ENCODE measurements around the gene AGTRAP.

AGTRAP gene

DNA sequence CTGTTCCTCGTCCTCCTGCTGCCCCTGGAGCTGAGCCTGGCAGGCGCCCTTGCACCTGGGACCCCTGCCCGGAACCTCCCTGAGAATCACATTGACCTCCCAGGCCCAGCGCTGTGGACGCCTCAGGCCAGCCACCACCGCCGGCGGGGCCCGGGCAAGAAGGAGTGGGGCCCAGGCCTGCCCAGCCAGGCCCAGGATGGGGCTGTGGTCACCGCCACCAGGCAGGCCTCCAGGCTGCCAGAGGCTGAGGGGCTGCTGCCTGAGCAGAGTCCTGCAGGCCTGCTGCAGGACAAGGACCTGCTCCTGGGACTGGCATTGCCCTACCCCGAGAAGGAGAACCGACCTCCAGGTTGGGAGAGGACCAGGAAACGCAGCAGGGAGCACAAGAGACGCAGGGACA lies 29.6 kb upstream of the AGTRAP start:
- DNase-seq (ENCODE audit: low read depth in 2 of 2) = no peak

DNA sequence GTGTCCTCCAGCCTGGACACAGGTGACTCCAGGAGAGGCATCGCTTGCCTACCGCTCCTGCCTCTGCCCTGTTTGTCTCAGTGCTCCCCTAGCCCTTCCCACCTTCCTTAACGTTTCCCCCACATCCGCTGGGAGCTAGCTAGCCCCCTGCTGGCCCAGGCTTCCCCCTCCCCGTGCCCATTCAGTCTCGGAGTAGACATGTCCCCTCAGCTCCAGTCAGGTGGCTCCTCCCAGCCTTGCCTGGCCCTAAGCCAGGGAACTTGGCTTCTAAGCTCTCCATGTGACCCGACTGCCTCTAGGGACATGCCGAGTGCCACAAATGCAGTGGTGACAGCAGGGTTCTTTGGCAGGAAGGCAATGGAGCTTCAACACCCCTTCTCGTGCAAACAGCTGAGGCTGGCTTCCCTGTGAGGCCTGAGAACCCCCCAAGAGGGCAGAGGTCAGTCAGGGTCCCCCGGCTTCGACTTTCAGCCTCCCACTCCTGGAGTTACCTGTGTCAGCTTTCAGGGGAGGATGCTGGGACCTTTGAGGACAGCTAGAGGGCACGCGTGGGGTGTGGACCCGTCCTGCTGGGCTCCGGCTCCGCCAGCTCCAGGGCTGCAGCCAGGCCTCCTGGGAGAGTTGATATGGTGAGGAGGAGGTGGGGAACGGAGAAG lies 28.2 kb upstream of the AGTRAP start:
- no peak for DNase-seq (ENCODE audit: low read depth in 2 of 2)

DNA sequence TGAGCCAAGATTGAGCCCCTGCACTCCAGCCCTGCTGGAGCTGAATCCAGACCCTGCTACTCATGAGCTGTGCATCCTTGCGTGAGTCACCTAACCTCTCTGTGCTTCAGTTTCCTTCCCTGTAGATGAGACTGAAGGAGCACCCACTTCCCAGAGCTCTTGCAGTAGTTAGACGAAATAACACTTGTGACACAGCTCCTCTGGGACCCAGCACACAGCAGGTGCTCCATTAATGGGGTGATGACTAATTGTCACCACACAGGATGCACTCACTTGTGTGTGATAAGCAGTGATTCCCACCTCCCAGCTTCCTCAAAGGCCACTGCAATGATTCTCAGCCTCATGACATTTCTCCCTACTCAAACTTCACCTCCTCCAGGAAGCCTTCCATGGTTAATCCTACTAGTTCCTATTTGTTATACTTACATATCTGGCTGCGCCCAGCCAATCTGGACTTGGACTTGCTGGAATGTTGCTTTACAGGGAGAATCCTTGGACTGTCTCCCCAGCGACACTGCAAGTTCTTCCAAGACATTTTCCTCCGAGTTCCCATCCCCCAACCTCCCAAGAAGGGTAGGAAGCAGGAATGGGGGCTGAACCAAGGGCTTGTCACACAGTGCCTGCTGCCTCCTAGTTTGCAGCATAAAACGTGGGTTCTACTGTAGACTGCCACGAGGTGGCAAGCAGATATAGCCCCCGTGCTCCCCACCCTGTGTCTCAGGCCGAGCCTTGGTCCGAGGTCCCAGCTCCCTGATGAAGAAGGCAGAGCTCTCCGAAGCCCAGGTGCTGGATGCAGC lies 27.2 kb upstream of the AGTRAP start:
- no peak for DNase-seq (ENCODE audit: low read depth in 2 of 2)

DNA sequence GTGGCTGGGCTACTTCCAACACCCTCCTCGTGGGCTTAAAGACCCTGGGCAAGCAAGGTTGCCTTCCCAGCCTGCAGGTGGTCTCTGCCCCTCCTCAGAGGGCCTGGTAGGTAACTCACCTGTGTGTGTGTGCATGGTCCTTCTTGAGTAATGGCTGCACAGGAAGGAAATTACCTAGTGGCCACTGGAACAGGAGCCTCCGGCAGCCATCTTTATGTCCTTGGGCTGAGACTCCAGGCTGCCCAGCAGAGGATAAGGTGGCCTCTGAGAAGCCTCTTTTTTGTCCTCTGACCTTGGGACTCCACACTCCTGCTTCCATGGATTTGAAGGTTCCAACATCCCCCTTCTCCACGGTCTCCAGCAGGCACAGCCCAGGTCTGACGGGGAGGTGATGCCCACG lies 24.4 kb upstream of the AGTRAP start:
- DNase-seq (ENCODE audit: low read depth in 2 of 2) = no peak

DNA sequence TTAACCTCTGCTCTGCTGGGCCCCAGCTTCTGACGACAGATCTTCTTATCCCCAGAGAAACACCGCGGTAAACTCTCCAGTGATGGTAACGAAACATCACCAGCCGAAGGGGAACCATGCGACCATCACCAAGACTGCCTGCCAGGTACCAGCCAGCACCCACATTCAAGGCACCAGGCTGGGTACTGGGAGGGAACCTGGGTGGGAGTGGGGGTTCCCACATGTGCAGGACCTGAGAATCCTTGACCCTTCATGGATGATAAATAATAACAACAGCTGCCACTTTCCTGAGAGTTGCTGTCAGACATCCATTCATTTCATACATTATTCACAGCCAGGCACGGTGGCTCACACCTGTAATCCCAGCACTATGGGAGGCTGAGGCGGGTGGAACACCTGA lies 23.7 kb upstream of the AGTRAP start:
- DNase-seq (ENCODE audit: low read depth in 2 of 2) = no peak

DNA sequence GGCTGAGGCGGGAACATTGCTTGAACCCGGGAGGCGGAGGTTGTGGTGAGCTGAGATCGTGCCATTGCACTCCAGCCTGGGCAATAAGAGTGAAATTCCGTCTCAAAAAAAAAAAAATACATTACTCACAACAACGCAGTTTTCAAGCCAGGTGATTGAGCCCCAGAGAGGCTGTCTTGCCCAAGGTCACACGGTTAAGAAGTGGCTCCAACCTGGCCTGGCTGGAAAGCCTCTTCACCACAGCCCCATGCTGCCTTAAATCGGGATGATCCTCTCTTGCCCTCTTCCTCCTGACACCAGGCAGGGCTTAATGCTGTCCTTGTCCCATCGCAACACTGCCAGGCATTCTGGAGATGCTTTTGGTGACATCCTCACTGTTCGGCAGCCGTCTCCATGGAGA lies 22.8 kb upstream of the AGTRAP start:
- DNase-seq (ENCODE audit: low read depth in 2 of 2) = no peak

DNA sequence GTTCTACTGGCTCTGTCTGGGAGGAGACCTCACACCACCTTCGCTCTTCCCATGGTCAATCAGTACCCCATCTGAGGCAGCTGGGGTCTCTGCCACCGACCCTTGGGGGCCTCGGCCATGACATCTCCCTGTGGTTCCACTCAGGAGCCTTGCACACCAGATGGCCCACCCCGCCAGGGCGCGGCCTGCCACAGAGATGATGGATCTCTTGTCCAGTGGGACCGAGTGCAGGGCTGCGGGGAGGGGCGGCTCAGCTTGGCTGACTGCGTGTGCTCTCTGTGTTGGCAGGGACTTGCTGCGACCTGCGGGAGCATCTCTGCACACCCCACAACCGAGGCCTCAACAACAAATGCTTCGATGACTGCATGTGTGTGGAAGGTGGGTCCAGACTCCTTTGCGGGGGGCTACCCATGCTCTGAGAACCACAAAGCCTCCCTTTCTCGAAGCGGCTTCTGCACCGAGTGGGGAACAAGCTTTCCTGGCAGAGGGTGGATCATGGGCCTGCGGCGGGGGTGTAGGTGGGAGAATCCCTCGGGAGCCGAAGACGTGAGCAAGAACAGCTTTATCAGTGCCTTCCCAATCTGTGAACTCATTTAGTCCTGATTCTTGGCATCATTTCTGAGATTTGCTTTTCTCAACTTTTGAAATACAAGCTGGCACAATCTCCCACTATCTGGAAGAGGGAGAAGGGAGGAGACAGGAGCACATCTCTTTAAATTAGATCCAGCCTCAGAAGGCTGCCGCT lies 20.9 kb upstream of the AGTRAP start:
- DNase-seq (ENCODE audit: low read depth in 2 of 2) = no peak

DNA sequence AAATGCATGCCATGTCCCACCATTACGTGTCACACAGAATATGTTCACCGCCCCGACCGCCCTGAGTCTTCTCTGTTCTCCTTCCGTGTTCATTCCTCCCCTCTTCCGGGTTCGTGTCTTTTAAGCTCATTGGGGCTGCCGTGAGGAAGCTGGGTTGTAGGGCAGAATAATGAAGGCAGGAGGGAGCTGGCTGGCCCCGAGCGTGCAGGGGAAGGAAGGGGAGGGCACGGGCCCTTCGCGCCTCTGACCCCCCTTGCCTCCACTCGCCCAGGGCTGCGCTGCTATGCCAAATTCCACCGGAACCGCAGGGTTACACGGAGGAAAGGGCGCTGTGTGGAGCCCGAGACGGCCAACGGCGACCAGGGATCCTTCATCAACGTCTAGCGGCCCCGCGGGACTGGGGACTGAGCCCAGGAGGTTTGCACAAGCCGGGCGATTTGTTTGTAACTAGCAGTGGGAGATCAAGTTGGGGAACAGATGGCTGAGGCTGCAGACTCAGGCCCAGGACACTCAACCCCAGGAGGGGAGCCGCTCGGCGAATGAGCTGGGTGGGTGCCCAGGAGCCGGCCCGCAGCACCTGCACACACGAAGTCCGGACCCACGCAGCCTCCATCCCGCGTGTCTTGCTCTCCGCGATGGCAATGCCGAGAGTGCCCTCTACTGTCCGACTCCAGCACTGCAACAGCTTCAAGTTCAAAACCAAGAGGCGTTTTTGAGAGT lies 16.5 kb upstream of the AGTRAP start:
- peak; percentile 58 to 78 for DNase-seq (ENCODE audit: low read depth in 2 of 2)

DNA sequence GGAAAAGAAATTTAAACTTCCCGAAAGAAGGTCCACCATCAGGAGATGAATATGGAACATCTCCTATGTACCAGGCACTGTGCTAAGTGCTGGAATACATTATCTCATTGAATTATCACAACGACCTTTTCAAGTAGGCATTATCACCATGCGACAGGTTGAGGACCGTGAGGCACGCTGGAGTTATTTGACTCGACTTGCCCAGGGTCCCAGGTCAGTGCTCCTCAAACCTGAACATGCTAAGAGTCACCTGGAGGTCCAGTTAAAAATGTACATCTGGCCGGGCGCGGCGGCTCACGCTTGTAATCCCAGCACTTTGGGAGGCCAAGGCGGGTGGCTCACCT lies 15.9 kb upstream of the AGTRAP start:
- DNase-seq (ENCODE audit: low read depth in 2 of 2) = no peak

DNA sequence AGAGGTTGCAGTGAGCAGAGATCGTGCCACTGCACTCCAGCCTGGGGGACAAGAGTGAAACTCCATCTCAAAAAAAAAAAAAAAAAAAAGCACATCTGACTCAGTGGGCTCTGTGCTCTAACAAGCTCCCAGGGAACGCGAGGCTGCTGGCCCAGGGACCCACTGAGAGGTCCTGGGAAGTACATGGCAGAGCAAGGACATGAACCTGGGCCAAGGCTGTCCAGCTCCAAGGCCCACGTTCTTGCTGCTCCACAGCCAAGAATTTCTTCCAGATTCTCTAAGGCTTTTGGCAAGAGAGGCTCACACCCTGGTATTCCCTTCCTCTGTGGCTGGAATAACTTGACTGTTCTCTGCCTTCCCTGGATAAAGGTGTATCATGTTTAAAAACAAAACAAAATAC lies 15.4 kb upstream of the AGTRAP start:
- DNase-seq (ENCODE audit: low read depth in 2 of 2) = no peak

DNA sequence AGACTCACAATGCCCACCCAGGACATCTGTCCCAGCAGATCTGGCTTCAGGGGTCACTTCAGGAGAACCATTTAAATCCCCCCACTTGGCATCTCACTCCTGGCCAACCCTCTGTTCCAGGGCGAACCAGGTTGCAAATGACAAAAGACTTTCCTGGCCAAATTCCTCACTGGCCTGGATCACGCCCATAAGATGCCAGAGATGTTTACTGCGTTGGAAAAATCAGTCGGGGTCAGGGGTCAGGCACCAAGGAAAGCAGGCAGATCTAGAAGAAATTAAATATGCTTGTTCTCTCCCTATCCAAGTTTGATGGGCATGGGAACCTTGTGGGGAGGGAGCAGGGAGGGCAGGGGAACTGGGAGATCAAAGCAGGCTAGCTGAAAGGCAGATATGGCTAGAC lies 14.6 kb upstream of the AGTRAP start:
- DNase-seq (ENCODE audit: low read depth in 2 of 2) = no peak

DNA sequence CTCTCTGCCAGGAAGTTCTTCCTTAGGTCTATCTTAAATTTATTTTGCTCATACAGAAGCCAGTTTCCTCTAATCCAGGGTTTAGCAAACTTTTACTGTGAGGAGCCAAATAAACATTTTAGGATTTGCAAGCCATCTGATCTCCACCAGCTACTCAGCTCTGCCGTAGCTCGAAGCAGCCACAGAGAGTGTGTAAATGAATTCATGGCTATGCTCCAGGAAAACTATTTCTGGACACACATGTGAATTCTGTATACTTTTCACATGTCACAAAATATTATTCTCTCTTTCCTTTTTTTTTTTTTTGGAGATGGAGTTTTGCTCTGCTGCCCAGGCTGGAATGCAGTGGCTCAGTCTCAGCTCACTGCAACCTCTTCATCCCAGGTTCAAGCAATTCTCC lies 13.4 kb upstream of the AGTRAP start:
- DNase-seq (ENCODE audit: low read depth in 2 of 2) = no peak

DNA sequence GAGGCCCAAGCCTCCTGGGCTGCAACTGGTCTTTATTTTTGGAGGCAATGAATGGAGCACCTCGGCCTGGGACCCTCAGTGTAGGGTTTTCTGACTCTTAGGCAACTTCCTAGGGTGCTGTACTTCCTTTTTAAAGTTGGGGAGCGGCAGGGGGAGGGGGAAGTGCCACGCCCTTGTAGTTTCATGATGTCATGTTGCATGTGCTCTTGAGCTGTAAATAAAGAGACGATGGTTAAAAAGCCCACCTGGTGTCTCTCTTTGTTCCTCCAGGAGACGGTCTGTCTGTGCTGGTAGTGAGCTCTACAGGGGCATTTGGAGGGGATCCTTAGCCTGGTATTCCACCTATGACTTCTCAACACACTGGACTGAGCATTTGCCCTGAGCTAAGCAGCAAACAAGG lies 10.3 kb upstream of the AGTRAP start:
- DNase-seq (ENCODE audit: low read depth in 2 of 2) = no peak

DNA sequence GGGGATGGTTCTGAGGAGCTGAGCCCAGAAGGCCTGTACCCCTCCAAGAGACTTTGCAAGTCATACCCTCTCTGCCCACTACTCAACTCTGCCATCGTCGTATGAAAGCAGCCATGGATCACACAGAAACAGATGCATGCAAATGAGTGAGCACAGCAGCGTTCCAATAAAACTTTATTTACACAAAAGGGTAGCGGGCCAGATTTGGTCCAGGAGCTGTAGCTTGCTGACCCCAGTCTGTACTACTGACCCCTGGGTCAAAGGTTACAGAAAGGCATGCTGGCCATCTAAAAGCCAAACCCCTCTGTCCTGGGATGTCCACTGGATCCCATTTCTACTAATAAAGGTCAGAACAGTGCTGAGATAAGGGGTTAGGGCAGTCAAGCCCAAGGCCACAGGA lies 8.8 kb upstream of the AGTRAP start:
- DNase-seq (ENCODE audit: low read depth in 2 of 2) = no peak

DNA sequence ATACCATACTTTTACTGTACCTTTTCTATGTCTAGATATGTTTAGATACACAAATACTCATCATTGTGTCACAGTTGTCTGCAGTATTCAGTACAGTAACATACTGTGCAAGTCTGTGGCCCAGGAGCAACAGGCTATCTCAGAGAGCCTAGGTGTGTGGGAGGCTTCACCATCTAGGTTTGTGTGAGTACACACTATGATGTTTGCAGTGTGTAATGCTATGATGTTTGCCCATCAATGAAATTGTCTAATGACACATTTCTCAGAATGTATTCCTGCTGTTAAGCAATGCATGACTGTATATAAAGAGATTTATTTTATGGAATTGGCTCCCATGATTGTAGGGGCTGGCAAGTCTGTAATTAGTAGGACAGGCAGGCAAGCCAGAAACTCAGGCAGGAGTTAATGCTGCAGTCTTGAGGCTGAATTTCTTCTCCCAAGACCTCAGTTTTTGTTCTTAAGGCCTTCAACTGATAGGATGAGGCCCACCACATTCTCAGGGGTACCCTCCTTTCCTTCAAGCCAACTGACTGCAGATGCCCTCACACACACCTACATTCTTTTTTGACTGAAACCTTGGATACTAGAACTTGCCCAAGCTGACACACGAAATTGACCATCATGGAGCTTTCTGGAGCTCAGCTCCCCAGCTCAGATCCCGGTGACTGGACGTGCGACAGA lies 7.7 kb upstream of the AGTRAP start:
- DNase-seq (ENCODE audit: low read depth in 2 of 2) = no peak

DNA sequence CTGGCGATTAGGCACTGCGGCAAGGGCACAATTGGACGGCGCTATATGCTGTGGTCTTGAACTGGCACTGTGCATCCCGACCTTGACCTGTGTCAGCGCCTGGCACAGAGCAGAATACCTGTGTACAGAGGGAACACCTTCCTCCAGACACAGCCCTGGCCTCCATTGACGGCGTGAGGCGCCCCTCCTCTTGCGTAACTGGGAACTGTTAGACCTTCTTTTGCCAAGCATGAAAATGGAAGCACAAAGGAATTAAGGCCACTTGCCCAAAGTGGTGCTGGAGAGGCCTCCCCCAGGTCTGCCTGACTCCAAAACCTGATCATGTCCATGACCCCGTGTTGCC lies 6.8 kb upstream of the AGTRAP start:
- no peak for DNase-seq (ENCODE audit: low read depth in 2 of 2)

DNA sequence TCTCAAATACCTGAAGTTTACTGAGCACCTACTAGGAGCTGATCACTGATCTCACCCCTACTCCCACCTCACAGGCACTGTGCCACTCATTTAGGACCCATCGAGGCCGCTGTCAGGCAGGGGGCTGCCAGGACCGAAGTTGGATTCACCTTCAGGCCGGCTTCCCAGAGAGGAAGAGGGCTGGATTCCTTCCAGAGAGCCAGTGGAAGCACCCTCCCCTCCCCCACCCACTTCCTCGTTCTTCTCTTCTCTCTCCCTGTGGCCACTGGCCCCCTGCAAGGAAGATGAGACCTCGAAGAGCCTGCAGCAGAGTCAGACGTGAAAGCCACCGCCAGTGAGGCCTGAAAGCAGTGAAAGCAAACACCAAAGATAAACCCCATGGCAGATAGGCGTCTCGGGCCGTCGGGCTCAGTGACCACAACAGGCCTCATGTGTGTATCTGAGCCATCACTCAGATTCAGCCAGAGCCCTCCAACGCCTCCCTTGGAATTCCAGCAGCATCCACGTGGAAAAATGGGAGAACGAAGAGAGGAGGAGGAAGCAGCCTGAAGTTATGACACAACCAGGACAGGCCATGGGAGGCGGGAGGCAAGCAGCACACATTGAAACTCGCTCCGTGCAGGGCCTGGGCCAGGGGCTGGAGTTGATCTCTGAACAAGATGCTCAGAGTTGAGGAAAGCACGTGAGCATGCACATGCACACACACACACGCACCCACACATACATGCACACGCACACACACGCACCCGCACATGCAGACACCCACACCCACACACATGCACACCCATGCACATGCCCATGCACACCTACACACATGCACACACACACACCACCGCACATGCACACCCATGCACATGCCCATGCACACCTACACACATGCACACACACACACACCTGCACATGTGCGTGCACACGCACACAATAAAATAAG lies 6.2 kb upstream of the AGTRAP start:
- DNase-seq (ENCODE audit: low read depth in 2 of 2) = no peak

DNA sequence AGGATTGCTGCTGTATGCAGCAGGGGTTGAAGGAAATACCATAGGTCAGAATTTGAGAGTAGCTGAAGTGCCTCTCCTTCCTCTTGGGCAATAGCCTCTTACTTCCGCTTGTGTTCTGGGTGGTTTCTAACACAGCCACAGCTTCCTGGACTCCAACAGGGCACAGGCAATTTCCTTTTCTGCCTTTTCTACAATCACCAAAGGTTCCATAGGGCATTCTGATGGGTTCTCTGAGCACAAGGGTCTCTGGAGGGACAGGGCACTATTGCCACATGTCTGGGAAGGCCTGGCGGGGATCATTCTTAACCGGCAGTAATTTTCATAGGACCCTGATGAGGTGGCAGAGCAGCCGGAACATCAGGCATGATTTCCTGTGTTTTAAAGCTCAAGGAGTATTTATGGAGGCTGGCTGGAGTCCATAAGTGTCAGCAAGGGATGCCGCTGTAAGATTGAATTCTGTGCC lies 5.5 kb upstream of the AGTRAP start:
- DNase-seq (ENCODE audit: low read depth in 2 of 2) = no peak

DNA sequence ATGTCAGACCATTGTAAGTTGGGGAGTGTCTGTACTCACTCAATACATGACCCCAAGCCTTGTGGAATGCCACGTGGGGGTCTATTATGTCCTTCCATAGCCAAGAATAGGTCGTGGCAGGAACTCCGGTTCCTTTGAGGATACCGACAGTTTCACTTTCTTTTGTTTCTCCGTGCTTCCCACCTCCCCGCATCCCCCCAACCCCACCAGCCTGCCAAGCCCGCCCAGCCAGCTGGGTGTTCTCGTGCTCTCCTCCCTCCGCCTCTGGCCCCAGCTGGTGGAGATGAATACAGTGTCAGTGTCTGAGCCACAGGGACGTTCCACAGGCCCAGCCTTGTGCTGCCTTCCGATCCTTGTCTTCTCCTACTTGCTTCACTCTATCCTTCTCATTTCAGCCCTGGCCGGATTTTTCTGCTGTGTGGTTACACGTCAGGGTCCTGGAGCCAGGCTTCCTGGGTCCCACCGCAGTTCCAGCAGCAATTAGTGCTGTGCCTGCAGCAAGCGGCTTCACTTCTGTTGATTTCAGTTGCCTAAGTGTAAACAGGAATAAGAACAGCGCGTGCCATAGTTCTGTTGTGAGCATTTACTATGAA lies 4.1 kb upstream of the AGTRAP start:
- no peak for DNase-seq (ENCODE audit: low read depth in 2 of 2)

DNA sequence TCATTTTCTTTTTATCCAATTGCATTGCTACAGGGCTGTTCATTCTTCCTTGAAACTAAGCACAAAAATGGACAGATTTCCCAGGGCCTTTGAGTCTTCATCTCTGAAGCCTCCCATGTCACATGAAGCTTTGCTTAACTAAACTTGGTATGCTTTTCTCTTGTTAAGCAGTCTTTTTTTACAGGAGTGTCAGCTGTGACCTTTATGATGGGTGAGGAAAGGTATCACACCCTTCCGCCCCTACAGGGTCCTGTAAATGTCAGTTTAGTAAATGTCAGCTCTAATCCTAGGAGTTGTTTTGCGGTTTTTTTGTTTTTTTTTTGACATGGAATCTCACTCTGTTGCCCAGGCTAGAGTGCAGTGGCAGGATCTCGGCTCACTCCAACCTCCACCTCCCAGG lies 2.6 kb upstream of the AGTRAP start:
- DNase-seq (ENCODE audit: low read depth in 2 of 2) = no peak

DNA sequence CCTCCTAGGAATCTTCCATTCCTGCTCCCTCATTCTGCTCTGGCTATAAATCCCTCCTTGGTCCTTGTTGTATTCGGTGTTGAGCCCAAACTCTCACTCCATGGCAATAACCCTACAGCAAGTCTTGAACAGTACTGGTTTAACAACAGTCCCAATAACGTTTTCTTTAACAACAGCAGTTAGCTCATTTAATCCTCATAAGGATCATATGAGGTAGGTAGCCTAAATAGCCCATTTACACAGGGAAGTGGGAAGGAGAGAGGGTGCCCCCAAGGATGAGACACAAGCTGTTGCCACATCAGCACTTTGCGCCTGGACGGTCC lies 444 bp upstream of the AGTRAP start:
- DNase-seq (ENCODE audit: low read depth in 2 of 2) = no peak

All from stimulated activated CD8-positive, alpha-beta memory T cell treated with anti-CD3 and anti-CD28 coated beads, Interleukin-2, amount 100 ng/mL, for 48 hours (primary cell).